Type B pancreatic cell (in vitro differentiated cells): ENCODE measurements around the gene WNT9B. TPM values are rescaled to one million over a fixed set of nuclear protein-coding genes. Genes with fewer than 3 reads are reported as not detected.

Experiments
- DNase-seq: peaks from one replicate; pipeline ENCODE4 v3.0.0; 2021; ENCODE audit warnings: mixed read lengths; ENCODE audit not compliant: unreplicated experiment; ENCODE audit errors: extremely low spot score
- H3K27ac Mint-ChIP-seq: 2 replicates; pipeline ENCODE4 v1.8.0; 2021; ENCODE audit warnings: mild to moderate bottlenecking, mixed read lengths
- H3K27me3 Mint-ChIP-seq: 2 replicates; pipeline ENCODE4 v1.8.0; 2021; ENCODE audit warnings: mixed read lengths
- H3K36me3 Mint-ChIP-seq: 2 replicates; pipeline ENCODE4 v1.8.0; 2021; ENCODE audit warnings: mixed read lengths
- H3K4me1 Mint-ChIP-seq: one replicate; pipeline ENCODE4 v1.8.0; 2021; ENCODE audit warnings: mixed read lengths; ENCODE audit not compliant: unreplicated experiment
- H3K4me3 Mint-ChIP-seq: 2 replicates; pipeline ENCODE4 v1.8.0; 2021; ENCODE audit warnings: mild to moderate bottlenecking, mixed read lengths
- H3K9me3 Mint-ChIP-seq: 2 replicates; pipeline ENCODE4 v1.8.0; 2021; ENCODE audit warnings: mixed read lengths
- total RNA-seq: library from RNA; stranded (reverse); gene quantifications from 2 replicates; pipeline ENCODE4 v1.2.1, GENCODE V29; 2021; ENCODE audit warnings: low replicate concordance
- TF ChIP-seq, protein P1 (sequence below): fragments of 200-600 bp; sonication (generic); conservative IDR thresholded peaks from 2 replicates; pipeline ENCODE4 v1.5.0; 2021; ENCODE audit warnings: antibody characterized with exemption, mild to moderate bottlenecking

The WNT9B gene
- total RNA-seq, 1 donor from 2014 or later = 0.89 TPM

DNA sequence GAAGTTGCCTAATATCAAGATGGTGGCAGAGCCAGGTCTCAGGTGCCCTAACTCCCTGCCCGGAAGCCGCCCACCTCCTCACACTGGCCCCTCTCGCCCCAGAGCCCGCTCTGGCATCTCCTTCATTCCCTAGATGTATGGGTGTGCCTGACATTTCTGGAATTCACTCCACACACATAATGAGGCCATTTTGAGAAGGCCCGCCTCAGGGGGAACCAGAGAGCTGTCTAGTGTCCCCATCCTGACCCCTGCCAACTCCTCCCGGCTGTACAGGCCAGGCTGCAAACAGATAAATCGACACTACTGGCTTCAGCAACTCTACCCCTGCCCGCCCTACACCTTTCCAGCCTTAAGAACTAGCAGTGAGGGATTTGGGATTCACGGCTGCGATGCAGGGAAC is 40.5 kb upstream of the WNT9B start:
- peak overlapping the region; percentile 82 for H3K4me3 Mint-ChIP-seq
- H3K27me3 Mint-ChIP-seq = peaks cover 9% of the 10 kb centered on the region
- H3K36me3 Mint-ChIP-seq = peaks cover 4% of the 10 kb centered on the region
- DNase-seq = no peak
- TF ChIP-seq, protein P1, sequence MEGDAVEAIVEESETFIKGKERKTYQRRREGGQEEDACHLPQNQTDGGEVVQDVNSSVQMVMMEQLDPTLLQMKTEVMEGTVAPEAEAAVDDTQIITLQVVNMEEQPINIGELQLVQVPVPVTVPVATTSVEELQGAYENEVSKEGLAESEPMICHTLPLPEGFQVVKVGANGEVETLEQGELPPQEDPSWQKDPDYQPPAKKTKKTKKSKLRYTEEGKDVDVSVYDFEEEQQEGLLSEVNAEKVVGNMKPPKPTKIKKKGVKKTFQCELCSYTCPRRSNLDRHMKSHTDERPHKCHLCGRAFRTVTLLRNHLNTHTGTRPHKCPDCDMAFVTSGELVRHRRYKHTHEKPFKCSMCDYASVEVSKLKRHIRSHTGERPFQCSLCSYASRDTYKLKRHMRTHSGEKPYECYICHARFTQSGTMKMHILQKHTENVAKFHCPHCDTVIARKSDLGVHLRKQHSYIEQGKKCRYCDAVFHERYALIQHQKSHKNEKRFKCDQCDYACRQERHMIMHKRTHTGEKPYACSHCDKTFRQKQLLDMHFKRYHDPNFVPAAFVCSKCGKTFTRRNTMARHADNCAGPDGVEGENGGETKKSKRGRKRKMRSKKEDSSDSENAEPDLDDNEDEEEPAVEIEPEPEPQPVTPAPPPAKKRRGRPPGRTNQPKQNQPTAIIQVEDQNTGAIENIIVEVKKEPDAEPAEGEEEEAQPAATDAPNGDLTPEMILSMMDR = no peak
- peaks cover 51% of the 10 kb centered on the region for H3K4me1 Mint-ChIP-seq
- H3K9me3 Mint-ChIP-seq = no peaks in the 10 kb centered on the region
- H3K27ac Mint-ChIP-seq = peak overlapping the region; percentile 86

DNA sequence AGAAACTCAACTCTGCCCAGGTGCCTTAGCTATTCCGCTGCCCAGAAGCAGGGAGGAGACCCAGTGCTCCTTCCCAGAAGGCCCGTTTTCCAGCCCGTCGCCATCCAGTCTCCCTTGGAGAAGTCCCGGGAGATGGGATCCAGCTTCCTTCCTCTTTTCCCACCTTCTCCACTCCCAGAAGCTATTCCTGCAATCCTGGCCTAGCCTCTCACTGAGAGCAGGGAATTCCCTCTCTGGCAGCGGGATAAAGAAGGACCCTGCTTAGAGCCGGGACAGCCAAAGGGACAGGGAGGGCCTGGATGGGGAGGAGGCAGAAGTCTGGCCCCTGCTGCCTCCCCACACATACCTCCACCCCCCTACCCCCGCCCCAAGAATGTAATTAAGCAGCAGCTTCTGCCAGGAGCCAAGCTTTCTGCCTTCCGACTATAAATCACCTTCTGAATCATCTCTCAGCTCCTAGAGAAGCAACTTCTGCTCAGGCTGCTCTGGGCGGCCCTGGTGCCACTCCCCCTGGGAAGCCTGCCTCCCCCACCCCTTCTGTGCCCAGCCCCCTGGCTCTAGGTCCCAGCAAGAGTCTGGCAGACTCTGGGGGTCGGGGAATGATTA is 39.3 kb upstream of the WNT9B start:
- DNase-seq = no peak
- H3K4me1 Mint-ChIP-seq = peaks cover 61% of the 10 kb centered on the region
- TF ChIP-seq, protein P1 = no peak
- H3K27ac Mint-ChIP-seq = peak overlapping the region; percentile 62
- peaks cover 21% of the 10 kb centered on the region for H3K27me3 Mint-ChIP-seq
- peak overlapping the region; percentile 55 for H3K4me3 Mint-ChIP-seq
- no peaks in the 10 kb centered on the region for H3K9me3 Mint-ChIP-seq
- peaks cover 4% of the 10 kb centered on the region for H3K36me3 Mint-ChIP-seq

- peak overlapping the region; percentile 57 for H3K4me3 Mint-ChIP-seq
- H3K9me3 Mint-ChIP-seq = no peaks in the 10 kb centered on the region
- H3K36me3 Mint-ChIP-seq = peaks cover 4% of the 10 kb centered on the region
- DNase-seq = no peak
- TF ChIP-seq, protein P1 = no peak
- H3K27ac Mint-ChIP-seq = peak overlapping the region; percentile 62
- peaks cover 64% of the 10 kb centered on the region for H3K4me1 Mint-ChIP-seq
- H3K27me3 Mint-ChIP-seq = peaks cover 28% of the 10 kb centered on the region
Observed at GRCh38 chr17:46812624-46813318, 38.6 kb upstream of the WNT9B start.

GRCh38 chr17:46813920-46814319 is 37.5 kb upstream of the WNT9B start:
- H3K27me3 Mint-ChIP-seq = peaks cover 36% of the 10 kb centered on the region
- H3K4me3 Mint-ChIP-seq = peak overlapping the region; percentile 63
- TF ChIP-seq, protein P1 = no peak
- peaks cover 57% of the 10 kb centered on the region for H3K4me1 Mint-ChIP-seq
- DNase-seq = no peak
- H3K9me3 Mint-ChIP-seq = no peaks in the 10 kb centered on the region
- H3K27ac Mint-ChIP-seq = peak overlapping the region; percentile 37
- H3K36me3 Mint-ChIP-seq = peaks cover 4% of the 10 kb centered on the region

GRCh38 chr17:46814446-46814845 is 36.9 kb upstream of the WNT9B start:
- H3K36me3 Mint-ChIP-seq = peaks cover 4% of the 10 kb centered on the region
- DNase-seq = no peak
- H3K27me3 Mint-ChIP-seq = peaks cover 39% of the 10 kb centered on the region
- H3K4me3 Mint-ChIP-seq = peak overlapping the region; percentile 63
- no peaks in the 10 kb centered on the region for H3K9me3 Mint-ChIP-seq
- H3K27ac Mint-ChIP-seq = peak overlapping the region; percentile 37
- TF ChIP-seq, protein P1 = no peak
- peaks cover 52% of the 10 kb centered on the region for H3K4me1 Mint-ChIP-seq
